K562 (cell line): Measurements from ENCODE around the gene CDC42EP3. TPM values are rescaled to one million over a fixed set of nuclear protein-coding genes. Genes with fewer than 3 reads are reported as not detected.
A peak's percentile ranks its signal among the peaks of the same experiment; 100 is the strongest.

ENCODE experiments used
- ATAC-seq: fragments of 200-7000 bp; cut with Tn5 transposase; 3 replicates; pipeline ENCODE4 v1.9.1; 2020; ENCODE audit warnings: moderate library complexity
- BruUV-seq: library from RNA; stranded (reverse); fragments of 400-500 nt; replicated peaks from 2 replicates; lab custom pipeline; 2021; lab: Mats Ljungman, UMichigan
- CTCF ChIA-PET: fragments of 300-600 bp; formaldehyde crosslinking; extraction: SDS; loops from one replicate; lab custom pipeline; 2021; ENCODE audit warnings: low intra/inter-chr PET ratio; lab: Yijun Ruan, JAX
- POLR2A ChIA-PET: fragments of 300-600, 350-650 bp; sonication (Branson Sonifier 250); formaldehyde crosslinking; extraction: SDS; loops from one replicate; lab custom pipeline; 2021; ENCODE audit warnings: antibody characterized with exemption, inconsistent platforms; lab: Yijun Ruan, JAX
- DNase-seq, 4 experiments: peaks; one replicate each; pipeline versions ENCODE4 v3.0.0 to v3.0.0-alpha.2; 2011 to 2018; ENCODE audit warnings: low spot score in 3 of 4, mixed read lengths in 3 of 4; ENCODE audit errors: extremely low read depth in 1 of 4
- FAIRE-seq: peaks from 2 replicates; lab custom pipeline; 2011; peaks lifted over from hg19 to GRCh38; lab: Jason Lieb, UNC
- H2AFZ ChIP-seq: 2 replicates; pipeline ENCODE4 v1.6.0; 2011; ENCODE audit warnings: low read depth, low read length, control low read depth, inconsistent platforms
- H3K27ac ChIP-seq: fragments of 200-600 bp; 3 replicates; pipeline ENCODE4 v1.8.0; 2011; ENCODE audit warnings: low read depth, mild to moderate bottlenecking, control low read depth, inconsistent platforms, low read length, moderate library complexity, mixed read lengths; ENCODE audit errors: extremely low read depth
- H3K27me3 ChIP-seq, 2 experiments: fragments of 300-600 bp in 1 of 2; 2 replicates in 1 of 2; 3 replicates in 1 of 2; pipeline versions ENCODE4 v1.6.0 to v1.8.0; 2011; ENCODE audit warnings: inconsistent platforms in 2 of 2, low read length in 2 of 2, mild to moderate bottlenecking in 1 of 2, mixed read lengths in 1 of 2, moderate library complexity in 1 of 2; ENCODE audit not compliant: control insufficient read depth in 2 of 2, insufficient read depth in 2 of 2
- H3K36me3 ChIP-seq: fragments of 300-600 bp; 3 replicates; pipeline ENCODE4 v1.8.0; 2011; ENCODE audit warnings: mild to moderate bottlenecking, low read length, inconsistent platforms; ENCODE audit not compliant: control insufficient read depth, insufficient read depth
- H3K4me1 ChIP-seq, 2 experiments: fragments of 200-600 bp in 1 of 2; replicated peaks in 1 of 2; 2 replicates in 1 of 2; 3 replicates in 1 of 2; pipeline versions ENCODE4 v1.5.1 to v1.8.0; 2011; ENCODE audit warnings: inconsistent platforms in 2 of 2, low read length in 2 of 2, mild to moderate bottlenecking in 1 of 2, mixed read lengths in 1 of 2, moderate library complexity in 1 of 2; ENCODE audit not compliant: control insufficient read depth in 2 of 2, insufficient read depth in 2 of 2
- H3K4me2 ChIP-seq: 2 replicates; pipeline ENCODE4 v1.6.1; 2011; ENCODE audit warnings: low read length, control low read depth, inconsistent platforms, mixed read lengths; ENCODE audit not compliant: insufficient read depth
- H3K4me3 ChIP-seq: fragments of 200-600 bp; sonication (generic), shearing (Covaris generic); 2 replicates; pipeline ENCODE4 v1.5.1; 2016; ENCODE audit warnings: control low read depth, inconsistent platforms
- H3K79me2 ChIP-seq: fragments of 200-600 bp; 3 replicates; pipeline ENCODE4 v1.8.0; 2011; ENCODE audit warnings: low read length, inconsistent platforms; ENCODE audit not compliant: control insufficient read depth, insufficient read depth
- H3K9ac ChIP-seq, 2 experiments: 2 replicates each; pipeline versions ENCODE4 v1.6.0 to v1.6.1; 2011; ENCODE audit warnings: low read depth in 2 of 2, low read length in 2 of 2, control low read depth in 1 of 2, inconsistent platforms in 1 of 2, mild to moderate bottlenecking in 1 of 2, mixed read lengths in 1 of 2; ENCODE audit not compliant: insufficient read depth in 1 of 2
- H3K9me1 ChIP-seq: one replicate; pipeline ENCODE4 v1.6.0; 2011; ENCODE audit warnings: inconsistent platforms, mild to moderate bottlenecking, low read length, moderate library complexity; ENCODE audit not compliant: control insufficient read depth, insufficient read depth
- H3K9me3 ChIP-seq: replicated peaks from 2 replicates; pipeline ENCODE4 v1.5.1; 2011; ENCODE audit warnings: low read depth, low read length, inconsistent platforms; ENCODE audit not compliant: control insufficient read depth, insufficient read depth
- H4K20me1 ChIP-seq: replicated peaks from 2 replicates; pipeline ENCODE4 v1.6.1; 2011; ENCODE audit warnings: low read length, inconsistent platforms, mixed read lengths; ENCODE audit not compliant: control insufficient read depth, insufficient read depth
- NR2C1 ChIP-seq, 2 experiments: fragments of 450-650 bp; IDR thresholded peaks; 2 replicates each; pipeline ENCODE4 v1.6.1; 2017; ENCODE audit warnings: mild to moderate bottlenecking in 2 of 2, antibody characterized with exemption in 1 of 2, inconsistent platforms in 1 of 2, missing compliant biosample characterization in 1 of 2, missing genetic modification characterization in 1 of 2
- NR2C2 ChIP-seq, 2 experiments: fragments of 200-800 bp in 1 of 2; sonication (Bioruptor generic) in 1 of 2; sonication (generic) in 1 of 2; formaldehyde crosslinking in 1 of 2; IDR thresholded peaks; 2 replicates each; pipeline versions ENCODE4 v1.6.1 to v1.8.0; 2016 to 2022; ENCODE audit warnings: mild to moderate bottlenecking in 1 of 2, missing compliant biosample characterization in 1 of 2, missing genetic modification characterization in 1 of 2, missing genetic modification reagents in 1 of 2
- SRF ChIP-seq, 2 experiments: fragments of 250-450, 450-650 bp in 1 of 2; sonication (Bioruptor Pico) in 1 of 2; sonication (generic) in 1 of 2; formaldehyde crosslinking; IDR thresholded peaks; 2 replicates each; pipeline versions ENCODE4 v1.5.0 to v1.5.1; 2020 to 2022; ENCODE audit warnings: mild to moderate bottlenecking in 1 of 2, missing genetic modification reagents in 1 of 2
- THAP12 ChIP-seq: fragments of 250-450 bp; sonication (Bioruptor Pico); IDR thresholded peaks from 2 replicates; pipeline ENCODE4 v1.9.0; 2021; ENCODE audit warnings: mild to moderate bottlenecking, inconsistent platforms
- U2AF2 ChIP-seq: fragments of 200-400 bp; formaldehyde crosslinking; optimal IDR thresholded peaks from 2 replicates; pipeline ENCODE3; 2017; ENCODE audit warnings: low read depth, mild to moderate bottlenecking, low read length
- ZSCAN32 ChIP-seq: fragments of 450-650 bp; formaldehyde crosslinking; IDR thresholded peaks from 2 replicates; pipeline ENCODE4 v1.4.0; 2020; ENCODE audit warnings: mild to moderate bottlenecking, moderate library complexity
- WGBS: fragments of 100-300 bp; shearing (Covaris generic); methylation state at CpG from one replicate; pipeline ENCODE4 v1.1.6; 2016; ENCODE audit warnings: low coverage, mixed read lengths; ENCODE audit not compliant: insufficient coverage; ENCODE audit errors: missing lambda C conversion rate; 5-methylcytosine and 5-hydroxymethylcytosine counted together
- in situ Hi-C: fragments of 300-500 bp; cut with MboI; formaldehyde crosslinking; loops from 4 replicates; pipeline ENCODE4 v1.15.0; 2018; ENCODE audit warnings: inconsistent platforms, mixed read lengths
- intact Hi-C: fragments of 100-400 bp; cut with micrococcal nuclease; formaldehyde crosslinking; loops from 2 replicates; pipeline ENCODE4 v1.14.2; 2022
- polyA plus RNA-seq, 8 experiments: library from polyadenylated mRNA; depleted of rRNA in 4 of 8; stranded (reverse) in 5 of 8; unstranded in 3 of 8; fragments of >200 nt; fragmentation: Nextera tagmentation in 2 of 8; fragmentation: Illumina TruSeq in 1 of 8; extraction: Ambion mirVana in 2 of 8; extraction: Trizol in 1 of 8; gene quantifications; 2 replicates each; pipeline versions ENCODE4 v1.2.1 to v1.2.3, GENCODE V29; 2011 to 2014; ENCODE audit warnings: inconsistent platforms in 1 of 8, missing spikeins in 1 of 8
- total RNA-seq, 7 experiments: library from RNA; depleted of rRNA in 6 of 7; stranded (reverse); fragments of >200 nt in 6 of 7; fragmentation: Illumina TruSeq in 2 of 7; extraction: Trizol in 2 of 7; gene quantifications; 2 replicates each; pipeline versions ENCODE4 v1.2.1 to v1.2.3, GENCODE V29; 2011 to 2021; ENCODE audit warnings: low replicate concordance in 1 of 7
- TF ChIP-seq, protein P1 (sequence below): fragments of 450-650 bp; IDR thresholded peaks from 2 replicates; pipeline ENCODE4 v1.6.1; 2016; ENCODE audit warnings: mild to moderate bottlenecking

CDC42EP3 gene
- total and polyA plus RNA-seq, 9 of the 15 experiments (the other 6 are each of a cell fraction or from before 2014, with no cell fraction given) = 0.72 to 6.4 (median 2.0) TPM

DNA sequence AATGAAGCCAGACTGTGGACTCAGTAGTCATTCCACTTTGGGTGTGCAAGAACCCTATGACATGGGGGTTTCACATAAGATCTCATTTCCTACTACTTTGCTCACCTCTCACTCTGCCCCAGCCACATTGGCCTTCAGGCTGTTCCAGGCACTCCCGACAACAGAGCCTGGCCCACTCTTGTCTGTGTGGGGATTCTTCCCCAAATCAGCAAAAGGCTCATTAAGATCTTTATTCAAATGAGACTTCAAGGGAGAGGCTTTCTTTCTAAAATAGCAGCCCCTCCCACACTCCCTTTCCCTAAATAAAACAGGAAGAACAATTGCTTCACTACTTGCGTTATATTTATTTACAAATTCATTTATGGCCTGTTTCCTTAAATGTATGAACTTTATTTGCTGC, 3.5 kb upstream of the CDC42EP3 start:
- in situ Hi-C loops (no loop called here), intact Hi-C loops (no loop called here)
- ATAC-seq (no peak), DNase-seq (no peak), FAIRE-seq (no peak)
- no peaks in the 10 kb centered on the region for H3K9me1 ChIP-seq
- peak overlapping the region; percentile 25; the same call in 1 of the 2 replicates for H3K4me2 ChIP-seq
- peaks cover 0 to 12% of the 10 kb centered on the region in 2 experiments; a peak in 2 of 5 replicates for H3K27me3 ChIP-seq
- WGBS = 22% methylated on average over 2 of the region's 2 CpGs
- POLR2A ChIA-PET = no interaction called here
- CTCF ChIA-PET = no interaction called here
- no peak overlapping the region for H3K4me3 ChIP-seq
- H2AFZ ChIP-seq = peak overlapping the region; percentile 57
- H3K4me1 ChIP-seq = peaks cover 13 to 22% of the 10 kb centered on the region in 2 experiments; a peak in 4 of 5 replicates
- no peaks in the 10 kb centered on the region for H4K20me1 ChIP-seq
- no peaks in the 10 kb centered on the region for H3K9me3 ChIP-seq
- no peaks in the 10 kb centered on the region for H3K36me3 ChIP-seq
- TF ChIP-seq U2AF2 (no peak), ZSCAN32 (CRISPR knock-in tag) (0 out of 2 replicates have a peak, but pooled peaks have one; percentile 22)
- no peaks in the 10 kb centered on the region; the same call in 2 of the 3 replicates for H3K79me2 ChIP-seq
- H3K27ac ChIP-seq = no peak overlapping the region
- H3K9ac ChIP-seq = no peak overlapping the region
- BruUV-seq = no TSS peak

DNA sequence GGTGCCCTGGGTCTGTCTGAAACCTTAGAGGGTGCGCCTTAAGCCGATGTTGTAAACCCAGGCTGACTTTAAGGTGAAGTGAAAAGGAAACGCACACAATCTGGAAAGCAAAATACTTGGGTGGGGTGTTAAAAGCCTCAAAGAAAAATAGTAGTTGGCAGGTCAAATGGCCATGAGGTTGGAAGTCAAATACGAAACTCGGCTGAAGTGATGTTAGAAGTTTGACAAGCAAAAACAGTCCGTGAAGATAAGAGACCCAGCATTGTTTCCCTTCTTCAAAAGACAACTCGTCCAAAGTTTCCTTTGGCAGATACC, 1.4 kb upstream of the CDC42EP3 start:
- TF ChIP-seq THAP12 (CRISPR knock-in tag) (no peak), NR2C2 (CRISPR knock-in tag; IDR thresholded peaks at IDR 0.05) (no peak), NR2C2 (tag; IDR thresholded peaks at IDR 0.05) (peak; percentile 33; the same call in 1 of the 2 replicates), NR2C1 (IDR thresholded peaks at IDR 0.05) (no peak), NR2C1 (tag; IDR thresholded peaks at IDR 0.05) (peak; percentile 30; the same call in 1 of the 2 replicates), SRF (CRISPR knock-in tag; IDR thresholded peaks at IDR 0.05) (no peak)
- TF ChIP-seq, protein P1, sequence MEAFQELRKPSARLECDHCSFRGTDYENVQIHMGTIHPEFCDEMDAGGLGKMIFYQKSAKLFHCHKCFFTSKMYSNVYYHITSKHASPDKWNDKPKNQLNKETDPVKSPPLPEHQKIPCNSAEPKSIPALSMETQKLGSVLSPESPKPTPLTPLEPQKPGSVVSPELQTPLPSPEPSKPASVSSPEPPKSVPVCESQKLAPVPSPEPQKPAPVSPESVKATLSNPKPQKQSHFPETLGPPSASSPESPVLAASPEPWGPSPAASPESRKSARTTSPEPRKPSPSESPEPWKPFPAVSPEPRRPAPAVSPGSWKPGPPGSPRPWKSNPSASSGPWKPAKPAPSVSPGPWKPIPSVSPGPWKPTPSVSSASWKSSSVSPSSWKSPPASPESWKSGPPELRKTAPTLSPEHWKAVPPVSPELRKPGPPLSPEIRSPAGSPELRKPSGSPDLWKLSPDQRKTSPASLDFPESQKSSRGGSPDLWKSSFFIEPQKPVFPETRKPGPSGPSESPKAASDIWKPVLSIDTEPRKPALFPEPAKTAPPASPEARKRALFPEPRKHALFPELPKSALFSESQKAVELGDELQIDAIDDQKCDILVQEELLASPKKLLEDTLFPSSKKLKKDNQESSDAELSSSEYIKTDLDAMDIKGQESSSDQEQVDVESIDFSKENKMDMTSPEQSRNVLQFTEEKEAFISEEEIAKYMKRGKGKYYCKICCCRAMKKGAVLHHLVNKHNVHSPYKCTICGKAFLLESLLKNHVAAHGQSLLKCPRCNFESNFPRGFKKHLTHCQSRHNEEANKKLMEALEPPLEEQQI = 0 out of 2 replicates have a peak, but pooled peaks have one; percentile 22
- H2AFZ ChIP-seq = peak overlapping the region; percentile 90
- ATAC-seq (no peak), DNase-seq (no peak), FAIRE-seq (peak; percentile 83)
- H3K4me1 ChIP-seq = peaks cover 13 to 22% of the 10 kb centered on the region in 2 experiments; a peak in 4 of 5 replicates
- in situ Hi-C loops (no loop called here), intact Hi-C loops (no loop called here)
- peak overlapping the region; percentile 33; the same call in 1 of the 3 replicates for H3K27ac ChIP-seq
- H3K9ac ChIP-seq = peak overlapping the region; percentile 59 to 91
- 5% methylated on average over 7 of the region's 7 CpGs for WGBS
- BruUV-seq = no TSS peak
- H3K4me2 ChIP-seq = peak overlapping the region; percentile 78
- H3K36me3 ChIP-seq = no peaks in the 10 kb centered on the region
- peak overlapping the region; percentile 67 for H3K4me3 ChIP-seq
- H3K9me3 ChIP-seq = no peaks in the 10 kb centered on the region
- peaks cover 0 to 12% of the 10 kb centered on the region in 2 experiments; a peak in 2 of 5 replicates for H3K27me3 ChIP-seq
- peaks cover 3% of the 10 kb centered on the region for H4K20me1 ChIP-seq
- POLR2A ChIA-PET = no interaction called here
- no peaks in the 10 kb centered on the region for H3K9me1 ChIP-seq
- CTCF ChIA-PET = no interaction called here
- H3K79me2 ChIP-seq = no peaks in the 10 kb centered on the region; the same call in 2 of the 3 replicates
